ENCODE results near the gene NXN. TPM values are rescaled to one million over a fixed set of nuclear protein-coding genes. Genes with fewer than 3 reads are reported as not detected.

NXN gene
- polyA plus RNA-seq, 1 experiment = 88.8 TPM

DNA sequence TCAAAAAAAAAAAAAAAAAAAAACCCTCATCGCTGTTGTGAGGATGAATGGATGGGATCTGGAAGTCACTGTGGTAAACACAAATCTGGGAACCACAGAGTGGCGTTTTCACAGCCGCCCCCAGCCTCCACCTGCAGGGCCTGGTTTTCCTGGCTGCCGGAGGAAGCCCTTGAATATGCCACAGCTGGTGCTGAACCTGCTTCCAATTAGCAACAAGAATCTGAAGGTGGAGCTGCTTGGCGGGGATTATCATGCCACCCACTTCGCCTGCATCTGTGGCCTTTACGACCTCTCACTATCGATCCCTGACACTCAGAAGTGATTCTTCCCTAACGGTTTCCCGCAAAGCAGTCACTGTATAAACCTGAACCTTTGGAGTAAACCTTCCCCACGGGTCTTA lies 181.3 kb downstream of the NXN start:
- TF ChIP-seq, protein P1, sequence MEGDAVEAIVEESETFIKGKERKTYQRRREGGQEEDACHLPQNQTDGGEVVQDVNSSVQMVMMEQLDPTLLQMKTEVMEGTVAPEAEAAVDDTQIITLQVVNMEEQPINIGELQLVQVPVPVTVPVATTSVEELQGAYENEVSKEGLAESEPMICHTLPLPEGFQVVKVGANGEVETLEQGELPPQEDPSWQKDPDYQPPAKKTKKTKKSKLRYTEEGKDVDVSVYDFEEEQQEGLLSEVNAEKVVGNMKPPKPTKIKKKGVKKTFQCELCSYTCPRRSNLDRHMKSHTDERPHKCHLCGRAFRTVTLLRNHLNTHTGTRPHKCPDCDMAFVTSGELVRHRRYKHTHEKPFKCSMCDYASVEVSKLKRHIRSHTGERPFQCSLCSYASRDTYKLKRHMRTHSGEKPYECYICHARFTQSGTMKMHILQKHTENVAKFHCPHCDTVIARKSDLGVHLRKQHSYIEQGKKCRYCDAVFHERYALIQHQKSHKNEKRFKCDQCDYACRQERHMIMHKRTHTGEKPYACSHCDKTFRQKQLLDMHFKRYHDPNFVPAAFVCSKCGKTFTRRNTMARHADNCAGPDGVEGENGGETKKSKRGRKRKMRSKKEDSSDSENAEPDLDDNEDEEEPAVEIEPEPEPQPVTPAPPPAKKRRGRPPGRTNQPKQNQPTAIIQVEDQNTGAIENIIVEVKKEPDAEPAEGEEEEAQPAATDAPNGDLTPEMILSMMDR (IDR thresholded peaks at IDR 0.05; ENCODE audit: insufficient read depth, low read depth, low read length) = no peak
- no peaks in the 10 kb centered on the region for H3K27me3 ChIP-seq (ENCODE audit: control insufficient read depth, insufficient read depth, low read length)
- CTCF ChIA-PET = interaction anchor here (0.9 to 2.6 kb wide), 2 partner anchors 182 to 198 kb away, joined by 3 to 22 read pairs; partner anchors contain the start of genes NXN and TIMM22
- no peak overlapping the region for H3K4me3 ChIP-seq (ENCODE audit: low read depth, low read length)
- POLR2A ChIA-PET = no interaction called here
- DNase-seq (ENCODE audit: low read depth) = no peak
- peaks cover 29% of the 10 kb centered on the region for H3K36me3 ChIP-seq (ENCODE audit: control insufficient read depth, insufficient read depth, low read length)

GRCh38 chr17:797236-797840 lies 182.2 kb downstream of the NXN start:
- H3K36me3 ChIP-seq (ENCODE audit: control insufficient read depth, insufficient read depth, low read length) = peaks cover 23% of the 10 kb centered on the region
- no peak for DNase-seq (ENCODE audit: low read depth)
- H3K27me3 ChIP-seq (ENCODE audit: control insufficient read depth, insufficient read depth, low read length) = no peaks in the 10 kb centered on the region
- TF ChIP-seq, protein P1 (IDR thresholded peaks at IDR 0.05; ENCODE audit: insufficient read depth, low read depth, low read length) = no peak
- ChIA-PET CTCF (interaction anchor here (0.7 to 2.6 kb wide), 4 partner anchors 9 to 183 kb away, joined by 3 to 22 read pairs (median 4); partner anchors contain the start of gene NXN), POLR2A (no interaction called here)
- no peak overlapping the region for H3K4me3 ChIP-seq (ENCODE audit: low read depth, low read length)

DNA sequence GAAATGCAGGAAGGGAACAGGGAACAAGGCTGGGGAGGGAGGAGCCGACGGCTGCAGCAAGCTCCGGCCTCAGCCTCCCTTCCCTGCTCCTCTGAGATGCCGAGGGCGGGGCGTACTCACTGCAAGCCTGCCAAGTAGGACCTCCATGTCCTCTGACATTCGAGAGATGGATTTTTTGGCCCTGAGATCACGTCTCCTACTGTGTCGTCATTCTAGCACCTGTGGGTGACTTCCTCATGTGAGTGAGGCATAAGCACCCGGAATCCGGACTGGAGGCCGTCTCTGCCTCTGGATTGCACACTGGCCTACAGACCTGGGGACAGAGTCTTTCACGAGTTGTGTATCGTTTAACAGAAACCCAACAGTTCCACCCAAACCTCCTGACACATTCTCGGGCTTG lies 183.0 kb downstream of the NXN start:
- ChIA-PET CTCF (interaction anchor here (0.7 to 3.5 kb wide), 5 partner anchors 8 to 185 kb away, joined by 3 to 66 read pairs (median 4); partner anchors contain the start of gene NXN), POLR2A (no interaction called here)
- Histone ChIP-seq H3K36me3 (ENCODE audit: control insufficient read depth, insufficient read depth, low read length) (peaks cover 21% of the 10 kb centered on the region), H3K27me3 (ENCODE audit: control insufficient read depth, insufficient read depth, low read length) (no peaks in the 10 kb centered on the region), H3K4me3 (ENCODE audit: low read depth, low read length) (no peak overlapping the region)
- TF ChIP-seq, protein P1 (IDR thresholded peaks at IDR 0.05; ENCODE audit: insufficient read depth, low read depth, low read length) = no peak
- no peak for DNase-seq (ENCODE audit: low read depth)

DNA sequence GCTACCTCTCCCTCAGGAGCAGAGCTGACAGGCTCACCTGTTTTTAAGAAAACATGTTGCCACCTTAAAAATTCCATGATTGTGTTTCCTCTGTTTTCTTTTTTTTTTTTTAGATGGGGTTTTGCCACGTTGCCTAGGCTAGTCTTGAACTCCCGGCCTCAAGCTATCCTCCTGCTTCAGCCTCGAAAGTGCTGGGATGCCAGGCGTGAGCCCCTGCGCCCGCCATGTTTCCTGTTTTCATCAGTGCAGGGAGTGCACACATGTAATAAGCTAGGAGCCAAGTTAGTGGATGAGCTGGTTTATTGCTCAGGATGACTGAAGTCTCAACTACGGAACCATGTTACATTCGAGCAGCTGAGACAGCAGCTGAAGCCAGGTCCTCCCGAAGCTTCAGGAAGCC lies 183.9 kb downstream of the NXN start:
- TF ChIP-seq, protein P1 (IDR thresholded peaks at IDR 0.05; ENCODE audit: insufficient read depth, low read depth, low read length) = no peak
- Histone ChIP-seq H3K36me3 (ENCODE audit: control insufficient read depth, insufficient read depth, low read length) (peaks cover 19% of the 10 kb centered on the region), H3K27me3 (ENCODE audit: control insufficient read depth, insufficient read depth, low read length) (no peaks in the 10 kb centered on the region), H3K4me3 (ENCODE audit: low read depth, low read length) (no peak overlapping the region)
- POLR2A ChIA-PET = interaction anchor here (0.6 kb wide), 1 partner anchor 183 kb away, joined by 8 read pairs; no protein-coding TSS in a partner anchor
- CTCF ChIA-PET = interaction anchor here (0.6 to 3.5 kb wide), 22 partner anchors 21 to 260 kb away, joined by 3 to 66 read pairs (median 4); partner anchors contain the start of genes NXN and TIMM22
- DNase-seq (ENCODE audit: low read depth) = no peak

DNA sequence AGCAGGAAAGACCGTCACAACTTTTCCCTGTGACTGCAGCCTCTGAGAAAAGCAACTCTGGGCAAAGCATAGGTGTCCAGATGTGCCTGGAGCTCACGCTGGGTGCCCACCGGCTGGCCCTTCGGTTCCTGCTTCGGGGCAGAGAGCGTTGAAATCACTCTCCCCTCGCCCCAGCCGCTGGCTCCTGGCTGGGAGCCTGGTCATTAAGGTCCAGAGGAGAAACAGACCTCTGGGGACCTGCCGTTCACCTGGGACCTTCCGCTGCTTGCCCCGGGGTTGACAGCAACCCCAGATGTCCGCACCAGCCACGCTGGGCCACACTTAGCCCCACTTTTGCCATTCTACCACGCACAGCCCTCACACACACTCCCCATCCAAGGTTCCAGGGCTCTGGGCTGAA lies 184.3 kb downstream of the NXN start:
- no peak for DNase-seq (ENCODE audit: low read depth)
- H3K27me3 ChIP-seq (ENCODE audit: control insufficient read depth, insufficient read depth, low read length) = no peaks in the 10 kb centered on the region
- CTCF ChIA-PET = interaction anchor here (0.8 to 3.5 kb wide), 22 partner anchors 9 to 261 kb away, joined by 3 to 66 read pairs (median 4); partner anchors contain the start of genes NXN and TIMM22
- TF ChIP-seq, protein P1 (IDR thresholded peaks at IDR 0.05; ENCODE audit: insufficient read depth, low read depth, low read length) = no peak
- POLR2A ChIA-PET = interaction anchor here (0.6 kb wide), 1 partner anchor 183 kb away, joined by 8 read pairs; no protein-coding TSS in a partner anchor
- H3K36me3 ChIP-seq (ENCODE audit: control insufficient read depth, insufficient read depth, low read length) = peaks cover 15% of the 10 kb centered on the region
- no peak overlapping the region for H3K4me3 ChIP-seq (ENCODE audit: low read depth, low read length)
